ENCODE measurements around the gene BRD4. TPM values are rescaled to one million over a fixed set of nuclear protein-coding genes. Genes with fewer than 3 reads are reported as not detected.

Gene BRD4
- total RNA-seq, 1 donor from 2014 or later, result 104 TPM

DNA sequence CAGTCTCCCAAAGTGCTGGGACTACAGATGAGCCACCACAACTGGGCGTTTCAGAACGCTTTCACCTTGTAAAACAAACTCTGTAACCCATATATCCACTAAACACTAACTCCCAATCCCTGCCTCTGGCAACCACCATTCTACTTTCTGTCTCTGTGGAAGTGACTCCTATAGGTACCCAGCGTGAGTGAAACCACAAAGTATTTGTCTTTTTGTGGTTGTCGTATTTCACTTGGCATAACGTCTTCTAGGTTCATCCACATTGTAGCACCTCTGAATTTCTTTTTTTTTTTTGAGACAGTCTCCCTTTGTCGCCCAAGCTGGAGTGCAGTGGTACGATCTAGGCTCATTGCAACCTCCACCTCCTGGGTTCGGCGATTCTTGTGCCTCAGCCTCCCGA lies 44.8 kb downstream of the BRD4 start:
- DNase-seq (ENCODE audit: low spot score), result no peak
- TF ChIP-seq CTCF (IDR thresholded peaks at IDR 0.05), result no peak
- Mint-ChIP-seq H3K27me3 (ENCODE audit: low read depth) (no peaks in the 10 kb centered on the region), H3K4me3 (ENCODE audit: unreplicated experiment) (no peak overlapping the region), H3K27ac (ENCODE audit: unreplicated experiment) (peak overlapping the region; percentile 93), H3K9me3 (ENCODE audit: low read depth) (no peaks in the 10 kb centered on the region), H3K36me3 (ENCODE audit: low read depth) (no peaks in the 10 kb centered on the region), H3K4me1 (ENCODE audit: low read depth) (peaks cover 94% of the 10 kb centered on the region)

- peaks cover 94% of the 10 kb centered on the region for H3K4me1 Mint-ChIP-seq (ENCODE audit: low read depth)
- H3K9me3 Mint-ChIP-seq (ENCODE audit: low read depth), result no peaks in the 10 kb centered on the region
- no peak for DNase-seq (ENCODE audit: low spot score)
- peak overlapping the region; percentile 41 for H3K27ac Mint-ChIP-seq (ENCODE audit: unreplicated experiment)
- H3K27me3 Mint-ChIP-seq (ENCODE audit: low read depth), result no peaks in the 10 kb centered on the region
- no peak overlapping the region for H3K4me3 Mint-ChIP-seq (ENCODE audit: unreplicated experiment)
- TF ChIP-seq CTCF (IDR thresholded peaks at IDR 0.05), result no peak
- H3K36me3 Mint-ChIP-seq (ENCODE audit: low read depth), result no peaks in the 10 kb centered on the region
Measured at GRCh38 chr19:15286688-15287365, 45.5 kb downstream of the BRD4 start.

DNA sequence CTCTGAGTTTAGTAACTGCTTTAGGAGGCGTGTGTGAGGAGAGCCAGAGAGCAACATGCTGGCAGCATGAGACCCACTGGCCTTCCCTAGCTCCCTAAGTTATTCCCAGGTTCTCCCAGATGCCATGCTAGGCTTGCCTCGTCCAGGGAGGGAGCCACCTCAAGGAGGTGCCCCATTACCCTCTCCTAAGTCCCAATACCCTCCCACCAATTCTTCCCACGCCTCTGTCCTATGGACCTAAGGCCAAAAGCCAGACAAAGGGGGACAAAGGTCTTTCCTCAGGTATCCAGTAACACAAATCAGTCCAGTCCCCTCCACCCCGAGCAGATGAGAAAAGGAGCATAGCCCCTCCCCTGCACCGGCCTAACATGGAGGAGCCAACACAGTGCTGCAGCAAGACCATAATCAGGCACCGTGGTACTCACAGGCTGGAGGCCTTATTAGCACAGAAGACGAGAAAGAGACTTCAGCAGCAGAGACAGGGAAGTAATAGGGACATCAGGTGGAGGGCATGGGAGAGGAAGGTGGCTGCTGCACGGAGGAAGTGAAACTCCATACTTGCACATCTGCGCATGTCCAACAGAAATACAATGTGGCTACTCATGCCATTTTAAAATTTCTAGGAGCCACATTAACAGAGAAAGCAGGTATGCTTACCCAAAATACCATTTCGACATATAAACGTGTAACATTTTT lies 46.3 kb downstream of the BRD4 start:
- H3K9me3 Mint-ChIP-seq (ENCODE audit: low read depth), result no peaks in the 10 kb centered on the region
- TF ChIP-seq CTCF (IDR thresholded peaks at IDR 0.05), result no peak
- H3K36me3 Mint-ChIP-seq (ENCODE audit: low read depth), result no peaks in the 10 kb centered on the region
- no peaks in the 10 kb centered on the region for H3K27me3 Mint-ChIP-seq (ENCODE audit: low read depth)
- peak overlapping the region; percentile 69 for H3K27ac Mint-ChIP-seq (ENCODE audit: unreplicated experiment)
- DNase-seq (ENCODE audit: low spot score), result no peak
- peaks cover 94% of the 10 kb centered on the region for H3K4me1 Mint-ChIP-seq (ENCODE audit: low read depth)
- no peak overlapping the region for H3K4me3 Mint-ChIP-seq (ENCODE audit: unreplicated experiment)

GRCh38 chr19:15284896-15285295 lies 47.4 kb downstream of the BRD4 start:
- no peak for TF ChIP-seq CTCF (IDR thresholded peaks at IDR 0.05)
- peak overlapping the region; percentile 66 for H3K27ac Mint-ChIP-seq (ENCODE audit: unreplicated experiment)
- H3K27me3 Mint-ChIP-seq (ENCODE audit: low read depth), result no peaks in the 10 kb centered on the region
- DNase-seq (ENCODE audit: low spot score), result no peak
- no peak overlapping the region for H3K4me3 Mint-ChIP-seq (ENCODE audit: unreplicated experiment)
- no peaks in the 10 kb centered on the region for H3K9me3 Mint-ChIP-seq (ENCODE audit: low read depth)
- no peaks in the 10 kb centered on the region for H3K36me3 Mint-ChIP-seq (ENCODE audit: low read depth)
- peaks cover 94% of the 10 kb centered on the region for H3K4me1 Mint-ChIP-seq (ENCODE audit: low read depth)

DNA sequence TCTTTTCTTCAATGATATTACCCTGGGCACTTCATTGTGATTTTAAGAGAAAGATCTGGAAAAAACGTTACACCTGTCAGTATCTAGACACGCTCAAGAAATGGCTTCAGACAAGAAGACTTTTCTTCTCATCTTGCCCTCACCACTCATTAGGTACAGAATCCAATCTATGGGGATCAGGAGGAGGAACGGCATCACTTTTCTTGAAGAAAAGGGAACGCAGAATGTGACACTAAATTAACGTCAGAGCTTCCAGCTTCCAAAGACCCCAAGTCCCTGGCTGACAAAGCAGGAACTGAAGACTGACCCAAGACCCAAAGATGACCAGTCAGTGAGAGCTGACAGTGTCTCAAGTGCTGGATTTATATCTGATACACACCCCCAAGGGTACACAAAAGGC lies 48.2 kb downstream of the BRD4 start:
- H3K27me3 Mint-ChIP-seq (ENCODE audit: low read depth), result no peaks in the 10 kb centered on the region
- no peak for TF ChIP-seq CTCF (IDR thresholded peaks at IDR 0.05)
- peaks cover 94% of the 10 kb centered on the region for H3K4me1 Mint-ChIP-seq (ENCODE audit: low read depth)
- H3K9me3 Mint-ChIP-seq (ENCODE audit: low read depth), result no peaks in the 10 kb centered on the region
- H3K36me3 Mint-ChIP-seq (ENCODE audit: low read depth), result no peaks in the 10 kb centered on the region
- no peak for DNase-seq (ENCODE audit: low spot score)
- peak overlapping the region; percentile 96 for H3K27ac Mint-ChIP-seq (ENCODE audit: unreplicated experiment)
- no peak overlapping the region for H3K4me3 Mint-ChIP-seq (ENCODE audit: unreplicated experiment)

All from chondrocyte (in vitro differentiated cells).